ENCODE data around the gene ARHGEF28.

ARHGEF28 gene

GRCh38 chr5:73619606-73620333, 6.2 kb upstream of the ARHGEF28 start:
- no peak for DNase-seq (ENCODE audit: low read depth in 1 of 2, low spot score in 1 of 2)

- DNase-seq (ENCODE audit: low read depth in 1 of 2, low spot score in 1 of 2): no peak
These were observed 5.7 kb upstream of the ARHGEF28 start for GRCh38 chr5:73620334-73620687.

- no peak for DNase-seq (ENCODE audit: low read depth in 1 of 2, low spot score in 1 of 2)
These were observed 2.9 kb upstream of the ARHGEF28 start for GRCh38 chr5:73623060-73623459.

GRCh38 chr5:73623901-73624404, 2.0 kb upstream of the ARHGEF28 start:
- DNase-seq (ENCODE audit: low read depth in 1 of 2, low spot score in 1 of 2): no peak

GRCh38 chr5:73624888-73625287, 1.1 kb upstream of the ARHGEF28 start:
- DNase-seq (ENCODE audit: low read depth in 1 of 2, low spot score in 1 of 2): no peak

- no peak for DNase-seq (ENCODE audit: low read depth in 1 of 2, low spot score in 1 of 2)
These were observed 538 bp upstream of the ARHGEF28 start for GRCh38 chr5:73625372-73625943.

- DNase-seq (ENCODE audit: low read depth in 1 of 2, low spot score in 1 of 2): no peak
These were observed 868 bp downstream of the ARHGEF28 start for GRCh38 chr5:73626814-73627313.

GRCh38 chr5:73629456-73629855, 3.5 kb downstream of the ARHGEF28 start:
- no peak for DNase-seq (ENCODE audit: low read depth in 1 of 2, low spot score in 1 of 2)

GRCh38 chr5:73630765-73631164, 4.8 kb downstream of the ARHGEF28 start:
- DNase-seq (ENCODE audit: low read depth in 1 of 2, low spot score in 1 of 2): no peak

- DNase-seq (ENCODE audit: low read depth in 1 of 2, low spot score in 1 of 2): no peak
These were observed 5.5 kb downstream of the ARHGEF28 start for GRCh38 chr5:73631500-73631899.

- no peak for DNase-seq (ENCODE audit: low read depth in 1 of 2, low spot score in 1 of 2)
These were observed 7.1 kb downstream of the ARHGEF28 start for GRCh38 chr5:73633060-73633459.

GRCh38 chr5:73636408-73636807, 10.4 kb downstream of the ARHGEF28 start:
- DNase-seq (ENCODE audit: low read depth in 1 of 2, low spot score in 1 of 2): no peak

GRCh38 chr5:73637565-73637964, 11.6 kb downstream of the ARHGEF28 start:
- DNase-seq (ENCODE audit: low read depth in 1 of 2, low spot score in 1 of 2): no peak

GRCh38 chr5:73638344-73639095, 12.5 kb downstream of the ARHGEF28 start:
- no peak for DNase-seq (ENCODE audit: low read depth in 1 of 2, low spot score in 1 of 2)

GRCh38 chr5:73640861-73641320, 14.9 kb downstream of the ARHGEF28 start:
- DNase-seq (ENCODE audit: low read depth in 1 of 2, low spot score in 1 of 2): no peak

GRCh38 chr5:73641811-73642210, 15.8 kb downstream of the ARHGEF28 start:
- DNase-seq (ENCODE audit: low read depth in 1 of 2, low spot score in 1 of 2): no peak

GRCh38 chr5:73642344-73642743, 16.3 kb downstream of the ARHGEF28 start:
- no peak for DNase-seq (ENCODE audit: low read depth in 1 of 2, low spot score in 1 of 2)

GRCh38 chr5:73644385-73644963, 18.5 kb downstream of the ARHGEF28 start:
- DNase-seq (ENCODE audit: low read depth in 1 of 2, low spot score in 1 of 2): no peak

GRCh38 chr5:73647721-73648120, 21.7 kb downstream of the ARHGEF28 start:
- no peak for DNase-seq (ENCODE audit: low read depth in 1 of 2, low spot score in 1 of 2)

GRCh38 chr5:73648515-73648914, 22.5 kb downstream of the ARHGEF28 start:
- DNase-seq (ENCODE audit: low read depth in 1 of 2, low spot score in 1 of 2): no peak

- no peak for DNase-seq (ENCODE audit: low read depth in 1 of 2, low spot score in 1 of 2)
These were observed 23.9 kb downstream of the ARHGEF28 start for GRCh38 chr5:73649926-73650325.
